ENCODE results near the gene DCTN2.
"Not testable (repeated sequence)": the region's sequence is repeated elsewhere in the genome, so short reads cannot be mapped to it uniquely, and the experiment has no call there.

The DCTN2 gene

GRCh38 chr12:57575771-57576612 is 29.0 kb upstream of the DCTN2 start:
- H3K4me3 ChIP-seq (ENCODE audit: low read depth, low read length), result no peak overlapping the region
- TF ChIP-seq CTCF (conservative IDR thresholded peaks at IDR 0.05; ENCODE audit: low read depth, low read length), result no peak
- DNase-seq (ENCODE audit: low read depth), result no peak

- no peak overlapping the region for H3K4me3 ChIP-seq (ENCODE audit: low read depth, low read length)
- TF ChIP-seq CTCF (conservative IDR thresholded peaks at IDR 0.05; ENCODE audit: low read depth, low read length), result no peak
- no peak for DNase-seq (ENCODE audit: low read depth)
Measured at GRCh38 chr12:57574795-57575194, 27.8 kb upstream of the DCTN2 start.

- no peak for DNase-seq (ENCODE audit: low read depth)
- no peak overlapping the region for H3K4me3 ChIP-seq (ENCODE audit: low read depth, low read length)
- TF ChIP-seq CTCF (conservative IDR thresholded peaks at IDR 0.05; ENCODE audit: low read depth, low read length), result no peak
Measured at GRCh38 chr12:57571926-57572762, 25.2 kb upstream of the DCTN2 start.

GRCh38 chr12:57570438-57570837 is 23.4 kb upstream of the DCTN2 start:
- not testable (repeated sequence) for H3K4me3 ChIP-seq (ENCODE audit: low read depth, low read length); DNase-seq (ENCODE audit: low read depth)

GRCh38 chr12:57569858-57570257 is 22.9 kb upstream of the DCTN2 start:
- TF ChIP-seq CTCF (conservative IDR thresholded peaks at IDR 0.05; ENCODE audit: low read depth, low read length), result no peak
- H3K4me3 ChIP-seq (ENCODE audit: low read depth, low read length), result no peak overlapping the region
- DNase-seq (ENCODE audit: low read depth), result no peak

GRCh38 chr12:57568838-57569237 is 21.8 kb upstream of the DCTN2 start:
- TF ChIP-seq CTCF (conservative IDR thresholded peaks at IDR 0.05; ENCODE audit: low read depth, low read length), result no peak
- DNase-seq (ENCODE audit: low read depth), result no peak
- H3K4me3 ChIP-seq (ENCODE audit: low read depth, low read length), result no peak overlapping the region

GRCh38 chr12:57564178-57564740 is 17.3 kb upstream of the DCTN2 start:
- TF ChIP-seq CTCF (conservative IDR thresholded peaks at IDR 0.05; ENCODE audit: low read depth, low read length), result no peak

More at GRCh38 chr12:57564178-57564740, 17.3 kb upstream of the DCTN2 start:
- no peak overlapping the region for H3K4me3 ChIP-seq (ENCODE audit: low read depth, low read length)
- no peak for DNase-seq (ENCODE audit: low read depth)

All from choroid plexus epithelial cell (primary cell).